ENCODE measurements around the gene MTF2. TPM values are rescaled to one million over a fixed set of nuclear protein-coding genes. Genes with fewer than 3 reads are reported as not detected.

MTF2 gene
- total and polyA plus RNA-seq, 9 of the 15 experiments (the other 6 are each of a cell fraction or from before 2014, with no cell fraction given), result 29.3 to 124 (median 57.7) TPM

- TF ChIP-seq POLR3A (IDR thresholded peaks at IDR 0.05; ENCODE audit: borderline replicate concordance, extremely low read depth, insufficient read depth, insufficient read length) (no peak), TCF3 (CRISPR knock-in tag; IDR thresholded peaks at IDR 0.05) (peak; percentile 16; the same call in 1 of the 2 replicates), MYBL2 (IDR thresholded peaks at IDR 0.05; ENCODE audit: low read depth) (no peak), MYBL2 (CRISPR knock-in tag; IDR thresholded peaks at IDR 0.05; ENCODE audit: borderline replicate concordance) (no peak), COPS2 (conservative IDR thresholded peaks at IDR 0.05) (no peak), ZHX1 (conservative IDR thresholded peaks at IDR 0.05; ENCODE audit: low read length) (no peak), LARP7 (IDR thresholded peaks at IDR 0.05) (no peak), KDM2B (CRISPR knock-in tag; IDR thresholded peaks at IDR 0.05) (no peak), NUFIP1 (IDR thresholded peaks at IDR 0.05; ENCODE audit: partially characterized antibody) (no peak), ZSCAN32 (CRISPR knock-in tag; IDR thresholded peaks at IDR 0.05) (no peak), ZKSCAN1 (IDR thresholded peaks at IDR 0.05; ENCODE audit: low read depth, low read length) (no peak), IFI16 (CRISPR knock-in tag; IDR thresholded peaks at IDR 0.05) (no peak), TAL1 (IDR thresholded peaks at IDR 0.05) (peak; percentile 28; the same call in 1 of the 2 replicates), ZNF197 (CRISPR knock-in tag; IDR thresholded peaks at IDR 0.05; ENCODE audit: low read depth) (no peak), ZSCAN29 (IDR thresholded peaks at IDR 0.05) (no peak), HCFC1 (IDR thresholded peaks at IDR 0.05; ENCODE audit: low read depth, low read length) (no peak), U2AF2 (optimal IDR thresholded peaks at IDR 0.05; ENCODE audit: low read depth, low read length) (no peak), STAT5A (IDR thresholded peaks at IDR 0.05; ENCODE audit: borderline replicate concordance, low read length) (no peak), CBX5 (IDR thresholded peaks at IDR 0.05; ENCODE audit: borderline replicate concordance, low read depth) (no peak), U2AF1 (optimal IDR thresholded peaks at IDR 0.05; ENCODE audit: low read depth, low read length) (no peak), RBBP5 (IDR thresholded peaks at IDR 0.05; ENCODE audit: borderline replicate concordance, insufficient read depth, low read length, poor library complexity, severe bottlenecking) (no peak), SMARCC2 (IDR thresholded peaks at IDR 0.05; ENCODE audit: low read depth) (peak; percentile 65; the same call in 1 of the 2 replicates)
- TF ChIP-seq, protein P1, sequence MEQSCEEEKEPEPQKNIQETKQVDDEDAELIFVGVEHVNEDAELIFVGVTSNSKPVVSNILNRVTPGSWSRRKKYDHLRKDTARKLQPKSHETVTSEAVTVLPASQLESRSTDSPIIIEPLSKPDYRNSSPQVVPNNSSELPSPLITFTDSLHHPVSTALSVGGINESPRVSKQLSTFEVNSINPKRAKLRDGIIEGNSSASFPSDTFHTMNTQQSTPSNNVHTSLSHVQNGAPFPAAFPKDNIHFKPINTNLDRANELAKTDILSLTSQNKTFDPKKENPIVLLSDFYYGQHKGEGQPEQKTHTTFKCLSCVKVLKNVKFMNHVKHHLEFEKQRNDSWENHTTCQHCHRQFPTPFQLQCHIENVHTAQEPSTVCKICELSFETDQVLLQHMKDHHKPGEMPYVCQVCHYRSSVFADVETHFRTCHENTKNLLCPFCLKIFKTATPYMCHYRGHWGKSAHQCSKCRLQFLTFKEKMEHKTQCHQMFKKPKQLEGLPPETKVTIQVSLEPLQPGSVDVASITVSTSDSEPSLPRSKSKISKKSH (CRISPR knock-in tag; IDR thresholded peaks at IDR 0.05), result no peak
- TF ChIP-seq, protein P2, sequence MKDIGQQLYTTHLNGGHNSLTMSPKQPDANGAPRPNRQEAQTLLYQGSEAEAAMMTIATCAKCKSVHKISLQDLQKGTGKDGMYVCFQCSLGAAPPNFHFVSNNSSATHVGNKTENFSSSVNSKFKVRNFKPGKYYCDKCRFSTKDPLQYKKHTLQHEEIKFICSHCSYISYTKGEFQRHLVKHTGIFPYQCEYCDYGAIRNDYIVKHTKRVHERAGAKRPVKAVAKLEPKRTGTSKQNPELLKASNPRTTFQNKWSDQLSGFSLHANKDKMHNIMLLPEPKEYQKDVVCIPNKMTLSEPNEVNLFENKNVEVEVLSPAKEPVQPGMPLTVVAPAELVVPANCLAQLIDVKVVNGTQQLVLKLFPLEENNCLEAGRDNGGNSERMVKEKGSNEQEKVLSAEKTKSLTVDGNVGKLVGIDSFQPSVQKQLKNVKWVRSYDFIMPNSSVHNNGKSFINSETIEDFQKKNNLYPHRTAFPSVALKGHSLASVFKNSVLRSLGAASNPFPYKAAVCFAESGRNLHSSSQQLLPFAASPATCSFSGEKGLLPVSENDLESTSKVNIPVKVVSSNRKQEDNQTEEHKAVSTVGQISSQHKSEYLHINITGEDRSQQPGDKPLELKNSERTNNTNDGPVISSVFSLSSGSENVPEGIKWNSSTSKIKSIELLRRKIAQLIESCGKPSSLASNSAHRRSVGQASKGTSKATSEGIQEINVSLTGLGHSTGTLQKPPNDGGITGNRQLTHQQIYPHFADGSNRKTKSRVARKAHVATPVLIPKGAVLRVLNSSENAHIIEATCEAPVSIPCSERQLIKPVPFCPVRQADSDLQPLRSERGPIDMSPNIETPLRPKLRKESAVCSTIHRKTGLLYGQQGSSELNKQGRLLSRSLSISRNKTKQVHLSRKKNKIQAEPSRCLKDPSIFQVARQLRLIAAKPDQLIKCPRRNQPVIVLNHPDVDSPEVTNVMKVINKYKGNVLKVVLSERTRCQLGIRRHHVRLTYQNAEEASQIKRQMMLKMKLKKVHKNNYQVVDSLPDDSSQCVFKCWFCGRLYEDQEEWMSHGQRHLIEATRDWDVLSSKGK (CRISPR knock-in tag; IDR thresholded peaks at IDR 0.05), result no peak
These were observed 46.1 kb upstream of the MTF2 start (continued) for GRCh38 chr1:93033029-93033428.

All from K562 (cell line).